ENCODE measurements around the gene RNF223. TPM values are rescaled to one million over a fixed set of nuclear protein-coding genes. Genes with fewer than 3 reads are reported as not detected.
"Not testable (repeated sequence)": the region's sequence is repeated elsewhere in the genome, so short reads cannot be mapped to it uniquely, and the experiment has no call there.

The RNF223 gene
- polyA plus RNA-seq, 2 donors = 28.2 to 44.2 TPM

GRCh38 chr1:1067860-1068516, 6.1 kb downstream of the RNF223 start:
- no peaks in the 10 kb centered on the region for H3K27me3 ChIP-seq (ENCODE audit: control insufficient read depth in 1 of 2, insufficient read depth in 2 of 2, low read length in 2 of 2)
- H3K27ac ChIP-seq (ENCODE audit: low read depth in 2 of 2, low read length in 1 of 2) = peak overlapping the region; percentile 83 to 92
- peaks cover 9 to 14% of the 10 kb centered on the region in 2 donors for H3K4me1 ChIP-seq (ENCODE audit: control insufficient read depth in 2 of 2, insufficient read depth in 2 of 2, low read length in 1 of 2)
- H3K9me3 ChIP-seq (ENCODE audit: control insufficient read depth in 2 of 2, insufficient read depth in 1 of 2, low read depth in 1 of 2, low read length in 1 of 2) = peaks cover 0 to 5% of the 10 kb centered on the region in 2 donors
- H3K36me3 ChIP-seq (ENCODE audit: control insufficient read depth in 2 of 2, insufficient read depth in 2 of 2, low read length in 1 of 2) = peaks cover 0 to 13% of the 10 kb centered on the region in 2 donors
- peak overlapping the region; percentile 41 to 54 for H3K4me3 ChIP-seq (ENCODE audit: low read depth in 1 of 2, low read length in 2 of 2)
- 38 to 42% methylated on average over 31 to 32 of the region's 32 CpGs for WGBS, 2 donors

GRCh38 chr1:1067284-1067859, 6.7 kb downstream of the RNF223 start:
- Histone ChIP-seq H3K36me3 (ENCODE audit: control insufficient read depth in 2 of 2, insufficient read depth in 2 of 2, low read length in 1 of 2) (peaks cover 0 to 13% of the 10 kb centered on the region in 2 donors), H3K4me3 (ENCODE audit: low read depth in 1 of 2, low read length in 2 of 2) (peak overlapping the region; percentile 41 to 54), H3K27ac (ENCODE audit: low read depth in 2 of 2, low read length in 1 of 2) (peak overlapping the region; percentile 83 to 92), H3K9me3 (ENCODE audit: control insufficient read depth in 2 of 2, insufficient read depth in 1 of 2, low read depth in 1 of 2, low read length in 1 of 2) (peaks cover 0 to 5% of the 10 kb centered on the region in 2 donors), H3K4me1 (ENCODE audit: control insufficient read depth in 2 of 2, insufficient read depth in 2 of 2, low read length in 1 of 2) (peaks cover 9 to 14% of the 10 kb centered on the region in 2 donors), H3K27me3 (ENCODE audit: control insufficient read depth in 1 of 2, insufficient read depth in 2 of 2, low read length in 2 of 2) (no peaks in the 10 kb centered on the region)
- WGBS, 2 donors = 82 to 83% methylated on average over 44 to 54 of the region's 54 CpGs

- 62 to 66% methylated on average over 27 of the region's 27 CpGs for WGBS, 2 donors
- H3K27ac ChIP-seq (ENCODE audit: low read depth in 2 of 2, low read length in 1 of 2) = peak overlapping the region in 1 of 2 donors; percentile 54
- peak overlapping the region; percentile 41 to 54 for H3K4me3 ChIP-seq (ENCODE audit: low read depth in 1 of 2, low read length in 2 of 2)
- peaks cover 0 to 6% of the 10 kb centered on the region in 2 donors for H3K9me3 ChIP-seq (ENCODE audit: control insufficient read depth in 2 of 2, insufficient read depth in 1 of 2, low read depth in 1 of 2, low read length in 1 of 2)
- H3K4me1 ChIP-seq (ENCODE audit: control insufficient read depth in 2 of 2, insufficient read depth in 2 of 2, low read length in 1 of 2) = peaks cover 9 to 11% of the 10 kb centered on the region in 2 donors
- H3K27me3 ChIP-seq (ENCODE audit: control insufficient read depth in 1 of 2, insufficient read depth in 2 of 2, low read length in 2 of 2) = no peaks in the 10 kb centered on the region
- H3K36me3 ChIP-seq (ENCODE audit: control insufficient read depth in 2 of 2, insufficient read depth in 2 of 2, low read length in 1 of 2) = peaks cover 0 to 10% of the 10 kb centered on the region in 2 donors
Observed at GRCh38 chr1:1066403-1067283, 7.5 kb downstream of the RNF223 start.

GRCh38 chr1:1065940-1066304, 8.2 kb downstream of the RNF223 start:
- H3K4me3 ChIP-seq (ENCODE audit: low read depth in 1 of 2, low read length in 2 of 2); H3K27me3 ChIP-seq (ENCODE audit: control insufficient read depth in 1 of 2, insufficient read depth in 2 of 2, low read length in 2 of 2); H3K9me3 ChIP-seq (ENCODE audit: control insufficient read depth in 2 of 2, insufficient read depth in 1 of 2, low read depth in 1 of 2, low read length in 1 of 2); H3K36me3 ChIP-seq (ENCODE audit: control insufficient read depth in 2 of 2, insufficient read depth in 2 of 2, low read length in 1 of 2); H3K27ac ChIP-seq (ENCODE audit: low read depth in 2 of 2, low read length in 1 of 2): not testable (repeated sequence)
- H3K4me1 ChIP-seq (ENCODE audit: control insufficient read depth in 2 of 2, insufficient read depth in 2 of 2, low read length in 1 of 2) = peaks cover 9 to 11% of the 10 kb centered on the region in 2 donors
- WGBS, 2 donors = 72 to 76% methylated on average over 11 of the region's 11 CpGs

GRCh38 chr1:1065265-1065939, 8.7 kb downstream of the RNF223 start:
- Histone ChIP-seq H3K9me3 (ENCODE audit: control insufficient read depth in 2 of 2, insufficient read depth in 1 of 2, low read depth in 1 of 2, low read length in 1 of 2) (peaks cover 0 to 8% of the 10 kb centered on the region in 2 donors), H3K36me3 (ENCODE audit: control insufficient read depth in 2 of 2, insufficient read depth in 2 of 2, low read length in 1 of 2) (peaks cover 0 to 10% of the 10 kb centered on the region in 2 donors), H3K27me3 (ENCODE audit: control insufficient read depth in 1 of 2, insufficient read depth in 2 of 2, low read length in 2 of 2) (no peaks in the 10 kb centered on the region), H3K4me1 (ENCODE audit: control insufficient read depth in 2 of 2, insufficient read depth in 2 of 2, low read length in 1 of 2) (peaks cover 9 to 11% of the 10 kb centered on the region in 2 donors), H3K4me3 (ENCODE audit: low read depth in 1 of 2, low read length in 2 of 2) (no peak overlapping the region), H3K27ac (ENCODE audit: low read depth in 2 of 2, low read length in 1 of 2) (peak overlapping the region in 1 of 2 donors; percentile 30)
- 56 to 67% methylated on average over 20 of the region's 20 CpGs for WGBS, 2 donors

GRCh38 chr1:1063945-1064831, 9.9 kb downstream of the RNF223 start:
- H3K27me3 ChIP-seq (ENCODE audit: control insufficient read depth in 1 of 2, insufficient read depth in 2 of 2, low read length in 2 of 2) = no peaks in the 10 kb centered on the region
- H3K4me3 ChIP-seq (ENCODE audit: low read depth in 1 of 2, low read length in 2 of 2) = no peak overlapping the region
- peak overlapping the region in 1 of 2 donors; percentile 67 for H3K27ac ChIP-seq (ENCODE audit: low read depth in 2 of 2, low read length in 1 of 2)
- peaks cover 0 to 10% of the 10 kb centered on the region in 2 donors for H3K36me3 ChIP-seq (ENCODE audit: control insufficient read depth in 2 of 2, insufficient read depth in 2 of 2, low read length in 1 of 2)
- peaks cover 0 to 8% of the 10 kb centered on the region in 2 donors for H3K9me3 ChIP-seq (ENCODE audit: control insufficient read depth in 2 of 2, insufficient read depth in 1 of 2, low read depth in 1 of 2, low read length in 1 of 2)
- WGBS, 2 donors = 8 to 9% methylated on average over 47 to 50 of the region's 50 CpGs
- H3K4me1 ChIP-seq (ENCODE audit: control insufficient read depth in 2 of 2, insufficient read depth in 2 of 2, low read length in 1 of 2) = peaks cover 5 to 6% of the 10 kb centered on the region in 2 donors

- H3K9me3 ChIP-seq (ENCODE audit: control insufficient read depth in 2 of 2, insufficient read depth in 1 of 2, low read depth in 1 of 2, low read length in 1 of 2) = peaks cover 0 to 8% of the 10 kb centered on the region in 2 donors
- H3K27ac ChIP-seq (ENCODE audit: low read depth in 2 of 2, low read length in 1 of 2) = no peak overlapping the region
- peaks cover 6 to 8% of the 10 kb centered on the region in 2 donors for H3K4me1 ChIP-seq (ENCODE audit: control insufficient read depth in 2 of 2, insufficient read depth in 2 of 2, low read length in 1 of 2)
- WGBS, 2 donors = 58 to 69% methylated on average over 22 to 24 of the region's 24 CpGs
- no peaks in the 10 kb centered on the region for H3K27me3 ChIP-seq (ENCODE audit: control insufficient read depth in 1 of 2, insufficient read depth in 2 of 2, low read length in 2 of 2)
- H3K4me3 ChIP-seq (ENCODE audit: low read depth in 1 of 2, low read length in 2 of 2) = no peak overlapping the region
- H3K36me3 ChIP-seq (ENCODE audit: control insufficient read depth in 2 of 2, insufficient read depth in 2 of 2, low read length in 1 of 2) = peaks cover 0 to 10% of the 10 kb centered on the region in 2 donors
Observed at GRCh38 chr1:1063261-1063944, 10.7 kb downstream of the RNF223 start.

- Histone ChIP-seq H3K27ac (ENCODE audit: low read depth in 2 of 2, low read length in 1 of 2) (no peak overlapping the region), H3K4me3 (ENCODE audit: low read depth in 1 of 2, low read length in 2 of 2) (no peak overlapping the region), H3K9me3 (ENCODE audit: control insufficient read depth in 2 of 2, insufficient read depth in 1 of 2, low read depth in 1 of 2, low read length in 1 of 2) (peaks cover 0 to 8% of the 10 kb centered on the region in 2 donors), H3K4me1 (ENCODE audit: control insufficient read depth in 2 of 2, insufficient read depth in 2 of 2, low read length in 1 of 2) (peaks cover 6 to 7% of the 10 kb centered on the region in 2 donors), H3K36me3 (ENCODE audit: control insufficient read depth in 2 of 2, insufficient read depth in 2 of 2, low read length in 1 of 2) (peaks cover 0 to 7% of the 10 kb centered on the region in 2 donors), H3K27me3 (ENCODE audit: control insufficient read depth in 1 of 2, insufficient read depth in 2 of 2, low read length in 2 of 2) (no peaks in the 10 kb centered on the region)
- 24 to 25% methylated on average over 29 of the region's 29 CpGs for WGBS, 2 donors
Observed at GRCh38 chr1:1062348-1063163, 11.6 kb downstream of the RNF223 start.
